ENCODE data around the gene IGF1R. TPM values are rescaled to one million over a fixed set of nuclear protein-coding genes. Genes with fewer than 3 reads are reported as not detected.

IGF1R gene
- total RNA-seq, 1 experiment from 2014 or later = 14.2 TPM

DNA sequence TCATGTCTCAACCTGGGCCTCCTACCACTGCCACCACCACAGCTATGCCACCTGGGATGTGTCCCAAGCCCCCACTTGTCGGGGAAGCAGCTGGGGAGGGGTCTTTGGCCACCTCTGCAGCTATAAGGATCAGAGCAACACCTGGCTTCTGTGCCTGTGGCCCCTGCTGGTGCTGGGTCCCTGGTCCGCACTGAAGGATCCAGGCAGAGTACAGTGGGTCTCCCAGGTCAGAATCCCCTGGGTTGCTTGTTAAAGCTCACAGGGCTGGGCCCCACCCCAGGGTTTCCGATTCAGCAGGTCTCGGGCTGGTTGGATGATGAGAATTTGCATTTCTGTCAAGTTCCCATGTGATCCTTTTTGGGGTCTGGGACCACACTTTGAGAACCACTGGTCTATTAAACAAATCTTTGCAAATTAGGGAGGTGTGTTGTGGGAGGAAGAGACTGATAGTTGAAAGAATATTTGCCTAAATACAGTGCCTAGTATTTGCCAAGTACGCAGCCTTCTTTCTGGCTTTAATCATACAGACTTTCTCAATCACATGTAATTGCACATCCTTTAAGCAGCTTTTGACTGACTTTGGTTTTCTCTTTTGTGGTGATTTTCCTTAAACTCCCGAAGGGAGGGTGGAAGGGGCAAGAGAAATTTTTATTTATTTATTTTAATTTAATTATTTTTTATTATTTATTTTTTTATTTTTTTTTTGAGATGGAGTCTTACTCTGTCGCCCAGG is 127.3 kb downstream of the IGF1R start:
- DNase-seq (ENCODE audit: low read depth) = no peak

DNA sequence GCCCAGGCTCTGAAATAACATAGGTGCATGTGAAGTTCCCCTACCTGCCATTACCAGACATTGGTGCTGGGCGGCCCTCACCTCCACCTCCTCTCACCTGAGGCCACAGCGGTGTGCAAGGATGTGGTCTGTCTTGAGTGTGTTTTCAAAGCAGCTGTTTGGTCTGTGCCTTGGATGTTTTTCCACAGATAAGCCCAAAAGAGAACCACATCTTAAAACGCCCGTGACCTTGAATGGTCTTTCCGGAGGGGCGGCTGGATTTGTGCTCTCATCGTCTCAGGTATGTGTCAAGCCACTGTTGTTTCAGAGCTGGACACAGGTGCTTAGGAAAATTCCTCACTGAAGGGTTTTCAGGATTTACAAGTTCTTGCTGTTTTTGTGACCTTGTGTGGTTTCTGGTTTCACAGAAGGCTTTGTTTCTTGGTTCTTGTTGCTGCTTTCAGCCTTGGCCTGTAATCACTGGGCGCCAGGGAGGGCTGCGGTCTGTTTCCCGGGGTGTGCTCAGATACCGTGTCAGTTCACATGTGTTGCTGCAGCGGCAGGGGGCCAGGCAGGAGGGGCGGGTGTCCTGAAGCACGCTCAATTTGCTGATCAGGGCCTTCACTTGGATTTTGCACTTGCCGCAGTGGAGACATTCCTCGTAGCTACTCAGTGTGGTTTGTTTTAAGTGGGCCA is 128.4 kb downstream of the IGF1R start:
- peak; percentile 80 for DNase-seq (ENCODE audit: low read depth)

DNA sequence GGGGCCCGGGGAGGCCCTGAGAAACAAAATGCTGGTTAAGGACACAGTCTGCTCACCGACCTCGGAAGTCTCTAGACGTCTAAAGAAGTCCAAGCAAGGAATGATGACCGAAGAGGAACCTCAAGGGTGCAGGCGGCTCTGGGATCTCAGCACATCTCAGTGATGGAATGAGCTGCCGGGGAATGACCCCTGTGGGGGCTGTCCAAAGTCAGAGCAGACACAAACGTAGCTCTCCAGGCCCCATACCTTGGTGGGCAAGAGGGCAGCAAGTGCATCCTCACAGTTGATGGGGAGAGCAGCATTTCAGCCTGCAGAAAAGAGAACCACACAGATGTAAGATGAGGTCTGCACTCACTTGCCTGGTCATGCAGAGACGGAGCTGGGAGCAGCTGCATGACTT is 129.1 kb downstream of the IGF1R start:
- DNase-seq (ENCODE audit: low read depth) = no peak

DNA sequence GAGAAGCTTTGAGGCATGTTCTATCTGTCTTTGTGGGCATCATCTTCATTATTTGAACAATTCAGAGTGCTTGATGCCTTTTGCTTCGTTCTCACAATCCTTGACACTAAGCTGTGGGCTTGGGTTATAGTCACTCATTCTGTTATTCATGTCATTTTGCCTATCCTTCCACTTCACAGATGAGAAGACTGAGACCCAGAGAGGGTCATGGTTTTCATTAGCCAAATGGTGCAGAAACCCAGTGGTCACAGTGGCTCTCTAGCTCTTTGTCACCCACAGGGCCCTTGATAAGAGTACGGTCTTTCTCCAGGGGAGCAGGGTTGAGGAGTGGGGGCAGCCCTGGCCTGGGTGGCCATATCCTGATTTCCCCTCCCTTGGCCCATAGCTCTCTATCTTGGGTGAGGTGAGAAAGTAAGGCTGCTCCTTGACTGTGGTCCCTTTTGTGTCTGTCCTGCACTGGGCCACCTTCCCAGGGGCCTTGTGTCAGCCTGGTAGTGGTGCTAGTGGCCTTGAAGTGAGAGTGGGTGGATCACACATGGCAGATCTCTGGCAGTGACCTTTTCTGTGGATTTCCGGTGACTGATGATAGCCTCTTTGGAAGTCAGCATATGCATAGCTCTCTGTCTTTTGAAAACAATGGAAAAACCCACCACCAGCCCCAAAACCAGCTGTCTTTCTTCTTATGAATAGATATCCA is 130.1 kb downstream of the IGF1R start:
- no peak for DNase-seq (ENCODE audit: low read depth)

DNA sequence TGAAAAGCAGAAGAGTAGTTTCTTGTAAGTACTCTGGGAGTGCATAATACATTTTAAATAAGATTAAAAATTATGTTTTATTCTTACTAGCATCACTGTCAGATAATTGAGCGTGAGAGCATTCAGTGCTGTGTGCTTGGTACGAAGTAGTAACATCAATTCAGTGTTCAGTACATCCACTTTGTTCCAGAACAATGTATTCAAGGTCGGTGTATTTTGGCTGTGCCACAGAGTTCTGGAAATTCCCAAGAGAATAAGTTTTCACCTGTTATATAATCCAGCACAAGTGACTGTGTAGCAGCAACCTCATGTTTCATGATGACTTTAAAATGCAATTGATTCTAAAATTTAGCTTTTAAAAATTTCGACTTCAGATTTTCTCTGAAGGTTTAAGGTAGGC is 130.6 kb downstream of the IGF1R start:
- DNase-seq (ENCODE audit: low read depth) = no peak

DNA sequence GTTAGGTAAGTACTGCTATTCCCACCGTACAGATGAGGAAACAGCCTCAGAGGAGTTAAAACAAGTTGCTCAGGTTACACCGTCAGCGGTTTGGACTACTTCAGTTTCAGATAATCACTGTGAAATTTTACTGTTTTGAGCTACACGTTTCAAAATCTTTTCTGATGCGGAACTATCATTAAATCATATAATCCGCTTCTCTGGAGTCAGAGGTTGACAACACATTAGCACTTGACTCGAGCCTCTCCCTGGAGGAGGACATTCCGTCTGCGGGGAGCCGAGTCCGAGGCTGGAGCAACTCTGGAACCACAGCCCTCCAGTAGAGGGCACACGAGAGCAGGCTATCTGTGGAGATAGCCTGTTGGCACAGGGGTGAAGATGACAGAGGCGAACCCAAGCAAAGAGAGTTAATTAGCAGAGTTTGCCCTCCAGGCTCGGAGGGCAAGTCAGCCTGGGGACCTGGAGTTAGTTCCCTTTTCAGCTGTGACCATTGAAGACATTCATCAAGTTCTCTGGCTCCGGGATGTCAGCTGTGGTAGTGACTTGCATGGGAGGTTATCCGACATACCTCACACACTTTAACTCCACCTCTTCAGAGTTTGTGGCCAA is 131.2 kb downstream of the IGF1R start:
- peak; percentile 85 for DNase-seq (ENCODE audit: low read depth)

DNA sequence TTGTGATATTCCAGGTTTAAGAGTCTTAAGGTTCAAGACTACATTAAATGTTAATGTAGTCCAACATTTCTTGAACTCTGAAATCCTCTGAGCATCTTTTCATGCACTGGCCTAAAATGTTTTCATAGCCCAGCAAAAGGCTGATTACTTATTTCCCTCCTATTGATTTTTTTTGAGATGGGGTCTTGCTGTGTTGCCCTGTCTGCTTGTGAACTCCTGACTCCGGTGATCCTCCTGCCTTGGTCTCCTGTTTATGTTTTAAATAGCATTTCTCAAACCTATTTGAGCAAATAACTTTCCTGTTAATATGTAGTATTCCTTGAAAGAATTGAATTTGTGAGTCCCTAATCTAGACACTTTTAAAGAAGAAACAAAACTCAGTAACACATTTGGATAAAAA is 133.5 kb downstream of the IGF1R start:
- no peak for DNase-seq (ENCODE audit: low read depth)

DNA sequence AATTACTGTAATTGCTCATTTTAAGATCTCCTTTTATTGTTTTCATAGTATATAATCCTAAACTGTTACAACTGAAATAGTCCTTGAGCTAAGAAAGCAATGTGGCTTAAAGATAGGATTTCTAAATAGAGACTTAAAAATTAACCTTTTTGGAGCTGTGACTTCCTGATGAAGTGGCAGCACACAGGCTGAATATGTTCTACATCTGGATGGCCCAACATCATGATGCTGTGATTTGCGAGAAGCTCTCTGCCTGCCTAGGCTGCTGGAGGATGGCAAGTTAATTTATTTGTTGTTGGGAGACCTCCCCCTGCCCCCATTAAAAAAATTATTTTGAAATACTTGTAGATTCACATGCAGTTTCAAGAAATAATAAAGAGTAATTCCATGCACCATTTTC is 134.5 kb downstream of the IGF1R start:
- no peak for DNase-seq (ENCODE audit: low read depth)

DNA sequence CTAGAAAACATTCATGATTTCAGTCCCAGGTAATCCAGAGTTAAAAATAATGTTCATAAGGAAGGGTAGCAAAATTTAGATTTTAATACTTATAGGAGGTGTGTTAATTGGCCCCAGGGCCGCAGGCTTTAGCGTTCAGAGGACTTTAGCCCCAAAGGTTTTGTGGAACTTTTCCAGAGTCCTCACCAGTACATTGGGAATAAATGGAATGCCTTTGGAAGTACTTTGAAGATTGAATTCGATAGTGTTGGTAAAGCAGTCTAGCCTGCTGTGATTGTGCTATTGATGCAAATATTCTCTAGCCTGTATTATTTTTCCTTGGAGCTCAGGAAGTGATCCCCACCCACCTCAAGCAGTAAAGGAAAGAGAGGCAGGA is 137.1 kb downstream of the IGF1R start:
- DNase-seq (ENCODE audit: low read depth) = no peak

DNA sequence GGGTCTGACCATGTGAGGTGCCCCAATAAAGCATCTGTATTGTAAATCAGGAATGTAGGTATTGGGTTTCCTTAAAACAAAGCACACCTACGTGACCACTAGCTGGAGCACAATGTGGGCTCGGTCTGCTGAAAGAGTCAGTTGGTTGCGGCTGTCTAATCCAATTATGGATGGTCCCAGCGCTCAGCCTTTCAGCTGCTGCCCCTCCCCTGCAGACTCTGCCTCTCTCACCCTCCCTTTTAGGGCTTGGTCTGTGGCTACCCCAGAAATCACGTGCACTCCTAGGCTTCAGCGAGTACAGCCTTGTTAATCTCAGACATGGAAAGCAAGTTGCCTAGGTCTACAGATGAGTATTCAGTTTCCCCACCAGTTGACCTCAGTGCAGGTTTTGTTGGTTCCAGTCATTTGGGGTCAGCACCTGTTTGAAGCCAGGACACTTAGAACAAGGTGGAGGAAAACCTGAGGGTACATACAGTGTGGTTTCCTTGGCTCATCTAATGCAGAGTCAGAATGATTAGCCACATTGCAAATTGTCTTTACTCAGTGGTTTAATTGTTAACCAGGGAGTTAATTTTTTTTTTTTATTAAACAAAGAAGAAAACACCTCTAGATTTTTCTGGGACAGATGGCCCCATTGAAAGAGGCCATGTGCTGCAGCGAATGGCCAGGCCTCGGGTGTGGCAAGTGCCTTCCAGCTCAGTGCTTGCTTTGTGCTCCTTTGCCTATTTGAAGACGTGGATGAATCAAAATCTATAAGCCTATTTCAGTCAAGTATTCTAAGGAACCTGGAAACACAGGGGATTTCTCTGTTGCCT is 137.7 kb downstream of the IGF1R start:
- no peak for DNase-seq (ENCODE audit: low read depth)

DNA sequence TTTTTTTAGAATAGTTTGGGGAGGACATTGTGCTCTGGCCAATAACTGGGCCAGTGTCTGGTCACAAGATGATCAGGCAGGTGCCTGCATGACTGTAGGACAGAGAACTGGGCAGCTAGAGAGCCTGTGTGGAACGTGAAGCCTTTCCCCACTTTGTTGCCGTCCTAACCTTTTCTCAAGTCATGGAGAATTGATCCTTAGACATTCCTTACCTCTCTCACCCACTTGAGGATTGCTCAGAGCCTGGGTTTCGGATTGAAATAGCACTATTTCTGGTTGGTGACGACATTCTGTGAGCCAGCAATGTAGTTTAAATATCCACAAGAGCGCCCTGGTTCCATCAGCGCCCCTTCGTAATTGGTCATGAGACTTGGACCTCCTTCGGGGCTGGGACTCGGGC is 138.4 kb downstream of the IGF1R start:
- no peak for DNase-seq (ENCODE audit: low read depth)

DNA sequence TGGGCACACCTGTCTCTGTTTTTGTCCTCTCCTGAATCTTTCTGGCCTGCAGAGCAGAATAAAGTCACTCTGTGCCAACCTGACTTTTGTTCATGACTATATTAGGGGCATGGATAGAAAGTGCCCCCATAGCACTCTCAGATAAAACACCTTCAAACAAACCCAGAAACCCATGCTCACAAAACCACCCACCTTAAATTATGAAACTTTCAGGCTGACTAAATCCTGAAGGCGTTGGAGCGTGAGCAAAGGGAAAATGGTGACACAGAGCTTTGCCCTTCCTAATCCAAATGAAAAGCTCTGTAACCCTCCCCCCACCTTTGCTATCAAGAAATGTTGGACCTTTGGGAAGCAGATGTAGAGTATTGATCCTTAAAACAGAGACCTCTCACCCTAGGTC is 138.9 kb downstream of the IGF1R start:
- no peak for DNase-seq (ENCODE audit: low read depth)

DNA sequence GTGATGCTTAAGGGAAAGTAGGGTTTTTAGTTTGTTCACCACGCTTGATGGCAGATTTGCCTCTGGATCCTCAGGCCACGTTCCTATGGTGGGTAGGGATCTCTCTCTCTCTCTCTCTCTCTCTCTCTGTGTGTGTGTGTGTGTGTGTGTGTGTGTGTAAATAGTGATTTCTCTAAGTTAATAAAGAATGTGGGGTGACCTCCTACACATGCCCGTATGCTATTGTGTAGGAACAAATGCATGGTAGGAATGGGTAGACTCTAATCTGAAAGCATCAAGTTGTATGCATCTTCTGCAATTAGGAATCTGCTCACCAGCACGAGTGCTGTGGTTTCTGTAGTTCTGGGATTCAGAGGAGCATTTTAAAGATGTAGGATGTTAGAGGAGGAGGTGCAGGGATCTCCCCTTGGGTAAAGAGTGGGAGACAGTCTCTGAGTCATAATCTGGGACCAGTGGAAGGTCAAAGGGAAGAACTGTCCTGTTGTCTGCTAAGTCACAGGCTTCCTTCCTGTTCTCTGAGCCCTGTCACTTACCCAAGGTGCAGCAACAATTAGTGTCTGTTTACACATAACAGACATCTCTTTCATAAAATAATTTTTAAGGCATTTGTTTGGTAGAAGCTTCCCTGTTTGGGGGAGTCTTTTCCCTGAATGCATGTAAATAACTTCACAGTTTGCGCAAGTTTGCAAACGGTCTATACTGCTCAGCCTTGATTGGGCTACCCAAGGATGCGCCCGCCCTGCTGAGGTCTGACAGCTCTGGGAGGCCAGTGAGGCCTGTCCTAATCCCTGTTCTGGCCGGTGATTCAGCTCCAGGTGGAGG is 139.8 kb downstream of the IGF1R start:
- DNase-seq (ENCODE audit: low read depth) = no peak

DNA sequence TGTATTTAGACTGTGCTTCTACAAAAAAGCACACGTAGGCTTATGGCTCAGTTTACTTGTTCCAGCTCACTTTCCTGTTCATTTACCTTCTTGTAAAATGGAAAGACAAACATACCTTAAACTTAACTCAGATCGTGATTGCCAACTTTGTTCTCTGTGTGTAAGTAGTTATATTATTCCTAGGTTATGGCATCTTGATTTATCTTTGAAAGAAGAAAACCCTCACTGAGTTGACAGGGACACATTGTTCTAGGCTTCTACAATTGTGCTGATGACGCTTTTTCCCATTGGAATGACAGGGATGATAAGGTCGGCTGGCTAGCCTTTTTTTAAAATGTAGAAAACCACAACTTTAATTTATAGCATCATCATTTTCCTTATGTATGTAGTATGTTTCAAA is 140.7 kb downstream of the IGF1R start:
- DNase-seq (ENCODE audit: low read depth) = no peak

DNA sequence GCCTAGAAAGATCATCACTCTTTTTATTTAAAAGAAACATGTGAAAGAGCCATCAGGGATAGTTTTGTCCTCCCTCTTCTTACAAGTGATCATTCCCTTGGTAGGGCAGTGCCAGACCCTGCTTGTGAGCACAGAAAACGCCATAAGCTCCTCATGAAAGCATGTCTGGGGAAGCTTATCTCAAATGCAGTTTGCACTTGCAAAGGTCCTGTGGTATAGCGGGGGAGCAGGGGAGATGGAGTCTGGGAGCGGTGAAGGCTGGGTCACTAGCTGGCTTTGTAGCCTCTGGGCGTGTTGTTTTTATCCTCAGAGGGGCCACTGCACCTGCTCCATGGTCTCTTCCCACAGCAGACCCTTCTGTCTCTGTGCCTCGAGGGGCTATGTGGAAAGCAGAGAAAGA is 141.9 kb downstream of the IGF1R start:
- no peak for DNase-seq (ENCODE audit: low read depth)

DNA sequence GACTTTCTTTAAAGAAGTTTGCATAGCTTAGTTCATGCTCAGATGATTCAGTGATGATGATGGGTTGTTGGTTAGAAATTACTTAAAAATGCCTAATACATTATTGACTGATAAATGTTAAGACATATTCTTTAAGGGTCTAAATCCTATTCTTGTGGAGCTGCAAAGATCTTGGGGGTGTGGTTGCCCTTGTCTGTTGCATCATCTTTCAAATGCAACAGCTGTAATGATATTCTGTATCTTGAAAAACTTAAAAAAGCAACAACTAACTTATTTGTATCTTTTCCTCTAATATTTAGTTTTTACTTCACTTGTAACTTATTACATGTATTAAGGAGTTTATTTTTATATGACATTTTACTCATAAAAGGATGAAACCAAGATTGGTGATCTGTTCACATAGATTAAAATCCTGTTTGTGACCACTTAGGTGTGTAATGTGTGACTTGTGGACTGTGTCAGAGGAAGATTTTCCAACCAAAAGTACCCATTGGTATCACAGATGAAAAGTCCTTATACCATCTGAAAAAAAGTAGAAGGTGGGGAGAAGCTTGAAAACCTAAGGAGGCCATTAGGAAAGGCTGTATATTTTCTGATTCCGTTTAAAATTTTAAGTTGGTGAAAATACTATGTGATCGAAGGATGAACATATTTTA is 142.8 kb downstream of the IGF1R start:
- DNase-seq (ENCODE audit: low read depth) = no peak

DNA sequence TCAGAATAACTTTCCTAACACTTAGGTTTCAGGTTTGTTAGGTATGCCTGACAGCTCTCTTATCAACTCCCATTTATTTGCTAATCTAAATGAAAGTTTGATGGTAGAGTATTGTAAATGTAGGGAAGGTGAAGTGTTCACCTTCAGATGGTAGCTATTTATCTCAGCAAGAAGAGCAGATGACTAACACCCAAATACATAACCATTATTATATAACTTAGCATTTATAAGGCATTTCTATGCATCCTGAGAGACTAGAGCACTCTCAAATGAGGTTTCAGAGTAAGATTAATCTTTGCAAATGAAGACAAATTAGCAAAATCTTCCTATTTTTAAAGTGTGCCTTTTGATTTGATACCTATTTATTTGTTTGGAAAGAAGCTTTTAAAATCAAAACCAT is 143.8 kb downstream of the IGF1R start:
- no peak for DNase-seq (ENCODE audit: low read depth)

DNA sequence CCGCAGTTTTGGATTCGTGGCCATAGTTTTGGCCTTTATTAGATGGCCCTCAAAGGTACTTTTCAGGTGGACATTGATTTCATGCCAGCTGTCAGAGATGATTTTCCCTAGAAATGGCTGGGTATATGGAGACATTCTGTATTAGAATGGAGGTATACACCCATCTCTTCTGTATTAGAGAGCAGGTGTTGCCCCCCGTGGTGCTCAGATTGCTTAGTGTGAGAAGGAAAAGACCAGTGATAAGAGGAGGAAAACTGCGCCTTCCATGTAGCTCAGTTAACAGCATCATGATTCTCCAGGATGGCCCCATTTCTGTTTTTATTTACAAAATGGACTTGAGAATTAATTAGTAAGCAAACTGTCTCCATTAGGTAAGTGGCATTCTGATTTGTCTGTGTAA is 145.9 kb downstream of the IGF1R start:
- no peak for DNase-seq (ENCODE audit: low read depth)

DNA sequence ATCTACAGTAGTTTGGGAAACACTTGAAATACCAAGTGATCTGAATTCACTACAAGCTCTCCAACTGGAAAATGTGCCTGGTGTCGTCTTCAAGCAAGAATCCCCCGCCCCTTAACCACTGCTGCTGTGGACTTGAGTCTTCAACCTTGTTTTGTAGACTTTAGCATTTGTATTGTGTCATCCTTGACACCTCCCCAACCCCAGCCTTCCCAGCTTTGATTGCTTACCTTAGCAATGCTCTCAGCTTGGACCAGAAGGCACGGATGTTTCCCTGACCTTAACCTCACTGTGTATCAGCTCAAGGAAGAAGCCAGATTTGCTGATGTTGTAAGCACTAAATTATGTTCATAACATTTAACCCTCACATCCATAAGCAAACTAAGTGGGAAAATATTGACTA is 146.4 kb downstream of the IGF1R start:
- DNase-seq (ENCODE audit: low read depth) = no peak

DNA sequence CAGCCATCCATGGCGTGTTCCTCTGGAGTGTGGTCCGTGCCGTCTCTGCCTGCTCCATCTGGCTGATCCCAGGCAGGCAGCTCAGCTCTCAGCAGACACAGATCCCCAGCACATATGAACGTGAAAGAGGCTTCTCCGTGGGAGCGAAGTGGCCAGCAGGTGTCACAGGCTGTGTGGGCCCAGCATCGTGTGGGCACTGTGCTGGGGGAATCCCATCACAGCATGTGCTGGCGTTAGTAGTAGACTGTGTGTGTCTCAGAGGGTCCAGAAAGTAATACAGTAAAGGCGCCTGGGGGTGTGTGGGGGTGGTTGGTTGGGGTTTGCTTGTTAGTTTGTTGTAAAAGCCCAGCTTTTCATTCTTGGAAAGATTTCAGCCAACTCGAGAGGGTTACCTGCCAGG is 147.6 kb downstream of the IGF1R start:
- no peak for DNase-seq (ENCODE audit: low read depth)

Measured in Daoy (cell line).